HepG2 (cell line): Measurements from ENCODE around the gene TBX10. TPM values are rescaled to one million over a fixed set of nuclear protein-coding genes. Genes with fewer than 3 reads are reported as not detected.

ENCODE experiments used
- ARNTL ChIP-seq: sonication (generic); formaldehyde crosslinking; IDR thresholded peaks from 2 replicates; pipeline ENCODE4 v1.4.0; 2020; ENCODE audit warnings: mild to moderate bottlenecking, missing genetic modification reagents
- KDM4B ChIP-seq: sonication (generic); formaldehyde crosslinking; IDR thresholded peaks from 2 replicates; pipeline ENCODE4 v1.4.0; 2020; ENCODE audit warnings: missing genetic modification reagents
- MAFK ChIP-seq, 2 experiments: IDR thresholded peaks in 1 of 2; conservative IDR thresholded peaks in 1 of 2; 2 replicates each; pipeline ENCODE4 v1.6.1; 2011; ENCODE audit warnings: improper control_type of control experiment in 2 of 2, low read length in 2 of 2
- RFX3 ChIP-seq: IDR thresholded peaks from 2 replicates; pipeline ENCODE4 v1.6.1; 2016; ENCODE audit warnings: missing biosample characterization, missing genetic modification reagents
- SAP130 ChIP-seq: IDR thresholded peaks from 2 replicates; pipeline ENCODE4 v1.6.1; 2016; ENCODE audit warnings: low read depth
- SNAI1 ChIP-seq: sonication (generic); formaldehyde crosslinking; IDR thresholded peaks from 2 replicates; pipeline ENCODE4 v1.5.0; 2020; ENCODE audit warnings: mild to moderate bottlenecking, missing genetic modification reagents, borderline replicate concordance
- SRY ChIP-seq: sonication (generic); formaldehyde crosslinking; IDR thresholded peaks from 2 replicates; pipeline ENCODE4 v1.8.0; 2022; ENCODE audit warnings: mild to moderate bottlenecking, missing genetic modification reagents
- ZNF501 ChIP-seq: sonication (generic); formaldehyde crosslinking; IDR thresholded peaks from 2 replicates; pipeline ENCODE4 v1.5.1; 2020; ENCODE audit warnings: mild to moderate bottlenecking, moderate library complexity, missing genetic modification reagents
- ZNF589 ChIP-seq: sonication (generic); formaldehyde crosslinking; conservative IDR thresholded peaks from 2 replicates; pipeline ENCODE4 v1.8.0; 2022; ENCODE audit warnings: mild to moderate bottlenecking, moderate library complexity, missing genetic modification reagents
- ZNF883 ChIP-seq: sonication (generic); formaldehyde crosslinking; IDR thresholded peaks from 2 replicates; pipeline ENCODE4 v1.5.1; 2020; ENCODE audit warnings: mild to moderate bottlenecking, missing genetic modification reagents; ENCODE audit errors: not compliant biosample characterization
- ZSCAN31 ChIP-seq: sonication (generic); formaldehyde crosslinking; IDR thresholded peaks from 2 replicates; pipeline ENCODE4 v1.5.0; 2020; ENCODE audit warnings: low read depth, mild to moderate bottlenecking, missing genetic modification reagents
- polyA plus RNA-seq, 8 experiments: library from polyadenylated mRNA; depleted of rRNA in 3 of 8; stranded (reverse) in 7 of 8; unstranded in 1 of 8; fragments of >200 nt; fragmentation: Illumina TruSeq in 4 of 8; extraction: Trizol in 4 of 8; gene quantifications; 2 replicates each; pipeline versions ENCODE4 v1.2.1 to v1.2.3, GENCODE V29; 2011 to 2016; ENCODE audit warnings: low read depth in 4 of 8, missing spikeins in 1 of 8, mixed read lengths in 1 of 8; ENCODE audit not compliant: insufficient read depth in 1 of 8
- total RNA-seq, 5 experiments: library from RNA; depleted of rRNA; stranded (reverse); fragments of >200 nt; fragmentation: Illumina TruSeq; extraction: Trizol; gene quantifications; 2 replicates each; pipeline ENCODE4 v1.2.3, GENCODE V29; 2016; ENCODE audit warnings: low read depth in 1 of 5
- TF ChIP-seq, protein P1 (sequence below): sonication (generic); formaldehyde crosslinking; IDR thresholded peaks from 2 replicates; pipeline ENCODE4 v1.4.0; 2020; ENCODE audit warnings: mild to moderate bottlenecking, missing genetic modification reagents
- TF ChIP-seq, protein P2 (sequence below): IDR thresholded peaks from 2 replicates; pipeline ENCODE4 v1.6.1; 2016; ENCODE audit warnings: missing compliant biosample characterization, missing genetic modification reagents, borderline replicate concordance
- TF ChIP-seq, protein P3 (sequence below): IDR thresholded peaks from 2 replicates; pipeline ENCODE4 v1.6.1; 2016; ENCODE audit warnings: low read depth, missing genetic modification reagents, missing compliant biosample characterization
- TF ChIP-seq, protein P4 (sequence below): IDR thresholded peaks from 2 replicates; pipeline ENCODE4 v1.6.1; 2018; ENCODE audit warnings: missing genetic modification reagents

TBX10 gene
- total and polyA plus RNA-seq, 2 of the 13 experiments (the other 11 are each of a cell fraction or from before 2014, with no cell fraction given) = 0.27 to 1.7 TPM

DNA sequence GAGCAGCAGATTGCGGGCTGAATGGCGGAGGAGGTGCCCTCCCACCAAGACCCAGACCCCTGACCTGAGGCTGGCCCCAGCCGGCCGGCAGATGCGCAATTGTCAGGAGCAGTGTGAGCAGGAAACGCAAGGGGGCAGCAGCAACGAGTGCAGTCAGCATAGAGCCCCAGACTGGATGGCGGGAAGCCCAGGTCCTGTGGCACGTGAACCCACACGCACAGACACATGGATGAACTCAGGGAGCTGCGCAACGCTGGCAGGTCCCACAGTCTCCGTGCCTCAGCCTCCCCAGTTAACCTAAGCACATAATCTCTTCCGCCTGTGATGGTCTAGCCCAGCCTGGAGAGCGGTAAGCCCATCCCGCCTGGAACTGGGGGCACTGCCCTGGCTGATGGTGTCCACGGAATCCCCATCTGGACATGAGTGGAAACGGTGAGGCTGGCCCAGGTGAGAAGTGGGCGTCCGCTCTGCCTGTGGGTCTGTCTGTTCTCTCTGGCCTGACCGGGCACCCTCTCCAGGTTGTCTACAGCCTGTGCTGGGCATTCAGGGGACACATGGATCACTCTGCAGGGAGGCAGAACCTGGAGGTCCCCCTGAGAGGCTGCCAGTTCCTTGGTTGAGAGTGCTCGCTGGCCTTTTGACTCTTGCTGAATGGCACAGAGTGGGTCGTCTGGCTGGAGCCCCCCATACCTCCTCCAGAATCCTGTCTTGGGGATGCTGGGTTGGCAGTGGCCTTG, 626 bp upstream of the TBX10 start (continued):
- TF ChIP-seq ZNF589 (no peak), SNAI1 (no peak), ZNF883 (no peak), ZSCAN31 (CRISPR knock-in tag) (peak; percentile 44; the same call in 1 of the 2 replicates), ARNTL (CRISPR knock-in tag) (peak; percentile 62; the same call in 1 of the 2 replicates), MAFK (conservative IDR thresholded peaks at IDR 0.05 in 1 of 2, IDR thresholded peaks at IDR 0.05 in 1 of 2; ENCODE audit: low read length in 2 of 2) (no peak), ZNF501 (CRISPR knock-in tag) (peak; percentile 32; the same call in 1 of the 2 replicates), KDM4B (CRISPR knock-in tag) (no peak), RFX3 (no peak), SRY (CRISPR knock-in tag) (no peak; the same call in 1 of the 2 replicates), SAP130 (no peak)
- TF ChIP-seq, protein P1, sequence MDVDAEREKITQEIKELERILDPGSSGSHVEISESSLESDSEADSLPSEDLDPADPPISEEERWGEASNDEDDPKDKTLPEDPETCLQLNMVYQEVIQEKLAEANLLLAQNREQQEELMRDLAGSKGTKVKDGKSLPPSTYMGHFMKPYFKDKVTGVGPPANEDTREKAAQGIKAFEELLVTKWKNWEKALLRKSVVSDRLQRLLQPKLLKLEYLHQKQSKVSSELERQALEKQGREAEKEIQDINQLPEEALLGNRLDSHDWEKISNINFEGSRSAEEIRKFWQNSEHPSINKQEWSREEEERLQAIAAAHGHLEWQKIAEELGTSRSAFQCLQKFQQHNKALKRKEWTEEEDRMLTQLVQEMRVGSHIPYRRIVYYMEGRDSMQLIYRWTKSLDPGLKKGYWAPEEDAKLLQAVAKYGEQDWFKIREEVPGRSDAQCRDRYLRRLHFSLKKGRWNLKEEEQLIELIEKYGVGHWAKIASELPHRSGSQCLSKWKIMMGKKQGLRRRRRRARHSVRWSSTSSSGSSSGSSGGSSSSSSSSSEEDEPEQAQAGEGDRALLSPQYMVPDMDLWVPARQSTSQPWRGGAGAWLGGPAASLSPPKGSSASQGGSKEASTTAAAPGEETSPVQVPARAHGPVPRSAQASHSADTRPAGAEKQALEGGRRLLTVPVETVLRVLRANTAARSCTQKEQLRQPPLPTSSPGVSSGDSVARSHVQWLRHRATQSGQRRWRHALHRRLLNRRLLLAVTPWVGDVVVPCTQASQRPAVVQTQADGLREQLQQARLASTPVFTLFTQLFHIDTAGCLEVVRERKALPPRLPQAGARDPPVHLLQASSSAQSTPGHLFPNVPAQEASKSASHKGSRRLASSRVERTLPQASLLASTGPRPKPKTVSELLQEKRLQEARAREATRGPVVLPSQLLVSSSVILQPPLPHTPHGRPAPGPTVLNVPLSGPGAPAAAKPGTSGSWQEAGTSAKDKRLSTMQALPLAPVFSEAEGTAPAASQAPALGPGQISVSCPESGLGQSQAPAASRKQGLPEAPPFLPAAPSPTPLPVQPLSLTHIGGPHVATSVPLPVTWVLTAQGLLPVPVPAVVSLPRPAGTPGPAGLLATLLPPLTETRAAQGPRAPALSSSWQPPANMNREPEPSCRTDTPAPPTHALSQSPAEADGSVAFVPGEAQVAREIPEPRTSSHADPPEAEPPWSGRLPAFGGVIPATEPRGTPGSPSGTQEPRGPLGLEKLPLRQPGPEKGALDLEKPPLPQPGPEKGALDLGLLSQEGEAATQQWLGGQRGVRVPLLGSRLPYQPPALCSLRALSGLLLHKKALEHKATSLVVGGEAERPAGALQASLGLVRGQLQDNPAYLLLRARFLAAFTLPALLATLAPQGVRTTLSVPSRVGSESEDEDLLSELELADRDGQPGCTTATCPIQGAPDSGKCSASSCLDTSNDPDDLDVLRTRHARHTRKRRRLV = no peak
- TF ChIP-seq, protein P2, sequence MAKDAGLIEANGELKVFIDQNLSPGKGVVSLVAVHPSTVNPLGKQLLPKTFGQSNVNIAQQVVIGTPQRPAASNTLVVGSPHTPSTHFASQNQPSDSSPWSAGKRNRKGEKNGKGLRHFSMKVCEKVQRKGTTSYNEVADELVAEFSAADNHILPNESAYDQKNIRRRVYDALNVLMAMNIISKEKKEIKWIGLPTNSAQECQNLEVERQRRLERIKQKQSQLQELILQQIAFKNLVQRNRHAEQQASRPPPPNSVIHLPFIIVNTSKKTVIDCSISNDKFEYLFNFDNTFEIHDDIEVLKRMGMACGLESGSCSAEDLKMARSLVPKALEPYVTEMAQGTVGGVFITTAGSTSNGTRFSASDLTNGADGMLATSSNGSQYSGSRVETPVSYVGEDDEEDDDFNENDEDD (CRISPR knock-in tag) = peak; percentile 96
- TF ChIP-seq, protein P3, sequence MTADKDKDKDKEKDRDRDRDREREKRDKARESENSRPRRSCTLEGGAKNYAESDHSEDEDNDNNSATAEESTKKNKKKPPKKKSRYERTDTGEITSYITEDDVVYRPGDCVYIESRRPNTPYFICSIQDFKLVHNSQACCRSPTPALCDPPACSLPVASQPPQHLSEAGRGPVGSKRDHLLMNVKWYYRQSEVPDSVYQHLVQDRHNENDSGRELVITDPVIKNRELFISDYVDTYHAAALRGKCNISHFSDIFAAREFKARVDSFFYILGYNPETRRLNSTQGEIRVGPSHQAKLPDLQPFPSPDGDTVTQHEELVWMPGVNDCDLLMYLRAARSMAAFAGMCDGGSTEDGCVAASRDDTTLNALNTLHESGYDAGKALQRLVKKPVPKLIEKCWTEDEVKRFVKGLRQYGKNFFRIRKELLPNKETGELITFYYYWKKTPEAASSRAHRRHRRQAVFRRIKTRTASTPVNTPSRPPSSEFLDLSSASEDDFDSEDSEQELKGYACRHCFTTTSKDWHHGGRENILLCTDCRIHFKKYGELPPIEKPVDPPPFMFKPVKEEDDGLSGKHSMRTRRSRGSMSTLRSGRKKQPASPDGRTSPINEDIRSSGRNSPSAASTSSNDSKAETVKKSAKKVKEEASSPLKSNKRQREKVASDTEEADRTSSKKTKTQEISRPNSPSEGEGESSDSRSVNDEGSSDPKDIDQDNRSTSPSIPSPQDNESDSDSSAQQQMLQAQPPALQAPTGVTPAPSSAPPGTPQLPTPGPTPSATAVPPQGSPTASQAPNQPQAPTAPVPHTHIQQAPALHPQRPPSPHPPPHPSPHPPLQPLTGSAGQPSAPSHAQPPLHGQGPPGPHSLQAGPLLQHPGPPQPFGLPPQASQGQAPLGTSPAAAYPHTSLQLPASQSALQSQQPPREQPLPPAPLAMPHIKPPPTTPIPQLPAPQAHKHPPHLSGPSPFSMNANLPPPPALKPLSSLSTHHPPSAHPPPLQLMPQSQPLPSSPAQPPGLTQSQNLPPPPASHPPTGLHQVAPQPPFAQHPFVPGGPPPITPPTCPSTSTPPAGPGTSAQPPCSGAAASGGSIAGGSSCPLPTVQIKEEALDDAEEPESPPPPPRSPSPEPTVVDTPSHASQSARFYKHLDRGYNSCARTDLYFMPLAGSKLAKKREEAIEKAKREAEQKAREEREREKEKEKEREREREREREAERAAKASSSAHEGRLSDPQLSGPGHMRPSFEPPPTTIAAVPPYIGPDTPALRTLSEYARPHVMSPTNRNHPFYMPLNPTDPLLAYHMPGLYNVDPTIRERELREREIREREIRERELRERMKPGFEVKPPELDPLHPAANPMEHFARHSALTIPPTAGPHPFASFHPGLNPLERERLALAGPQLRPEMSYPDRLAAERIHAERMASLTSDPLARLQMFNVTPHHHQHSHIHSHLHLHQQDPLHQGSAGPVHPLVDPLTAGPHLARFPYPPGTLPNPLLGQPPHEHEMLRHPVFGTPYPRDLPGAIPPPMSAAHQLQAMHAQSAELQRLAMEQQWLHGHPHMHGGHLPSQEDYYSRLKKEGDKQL = no peak
- TF ChIP-seq, protein P4, sequence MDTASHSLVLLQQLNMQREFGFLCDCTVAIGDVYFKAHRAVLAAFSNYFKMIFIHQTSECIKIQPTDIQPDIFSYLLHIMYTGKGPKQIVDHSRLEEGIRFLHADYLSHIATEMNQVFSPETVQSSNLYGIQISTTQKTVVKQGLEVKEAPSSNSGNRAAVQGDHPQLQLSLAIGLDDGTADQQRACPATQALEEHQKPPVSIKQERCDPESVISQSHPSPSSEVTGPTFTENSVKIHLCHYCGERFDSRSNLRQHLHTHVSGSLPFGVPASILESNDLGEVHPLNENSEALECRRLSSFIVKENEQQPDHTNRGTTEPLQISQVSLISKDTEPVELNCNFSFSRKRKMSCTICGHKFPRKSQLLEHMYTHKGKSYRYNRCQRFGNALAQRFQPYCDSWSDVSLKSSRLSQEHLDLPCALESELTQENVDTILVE (CRISPR knock-in tag) = 0 out of 2 replicates have a peak, but pooled peaks have one; percentile 23
